Glutamatergic neuron (in vitro differentiated cells): Measurements from ENCODE around the gene LYVE1. TPM values are rescaled to one million over a fixed set of nuclear protein-coding genes. Genes with fewer than 3 reads are reported as not detected.

Experiments
- DNase-seq: peaks from one replicate; pipeline ENCODE4 v3.0.0; 2022
- H3K27ac Mint-ChIP-seq: one replicate; pipeline ENCODE4 v1.8.0; 2020; ENCODE audit warnings: mild to moderate bottlenecking, mixed read lengths, inconsistent platforms; ENCODE audit not compliant: unreplicated experiment
- H3K27me3 Mint-ChIP-seq: one replicate; pipeline ENCODE4 v1.8.0; 2020; ENCODE audit warnings: mild to moderate bottlenecking, moderate library complexity, mixed read lengths, inconsistent platforms; ENCODE audit not compliant: unreplicated experiment
- H3K36me3 Mint-ChIP-seq: one replicate; pipeline ENCODE4 v1.8.0; 2020; ENCODE audit warnings: mild to moderate bottlenecking, mixed read lengths, inconsistent platforms; ENCODE audit not compliant: unreplicated experiment
- H3K4me1 Mint-ChIP-seq: one replicate; pipeline ENCODE4 v1.8.0; 2020; ENCODE audit warnings: mild to moderate bottlenecking, low read depth, mixed read lengths, inconsistent platforms; ENCODE audit not compliant: unreplicated experiment
- H3K4me3 Mint-ChIP-seq: one replicate; pipeline ENCODE4 v1.8.0; 2020; ENCODE audit warnings: mild to moderate bottlenecking, mixed read lengths, inconsistent platforms; ENCODE audit not compliant: unreplicated experiment
- H3K9me3 Mint-ChIP-seq: one replicate; pipeline ENCODE4 v1.8.0; 2020; ENCODE audit warnings: mild to moderate bottlenecking, moderate library complexity, mixed read lengths, inconsistent platforms; ENCODE audit not compliant: unreplicated experiment
- total RNA-seq: library from RNA; stranded (reverse); fragmentation: NEBNext Ultra II Directional; extraction: Animal tissue kit (Norgen Biotek cat#: 25700); gene quantifications from one replicate; pipeline ENCODE4 v1.2.1, GENCODE V29; 2021; ENCODE audit not compliant: unreplicated experiment
- TF ChIP-seq, protein P1 (sequence below): fragments of 200-600 bp; sonication (generic); IDR thresholded peaks from one replicate; pipeline ENCODE4 v1.5.0; 2021; ENCODE audit not compliant: partially characterized antibody, unreplicated experiment

LYVE1 gene
- total RNA-seq, 1 donor from 2014 or later = not detected

DNA sequence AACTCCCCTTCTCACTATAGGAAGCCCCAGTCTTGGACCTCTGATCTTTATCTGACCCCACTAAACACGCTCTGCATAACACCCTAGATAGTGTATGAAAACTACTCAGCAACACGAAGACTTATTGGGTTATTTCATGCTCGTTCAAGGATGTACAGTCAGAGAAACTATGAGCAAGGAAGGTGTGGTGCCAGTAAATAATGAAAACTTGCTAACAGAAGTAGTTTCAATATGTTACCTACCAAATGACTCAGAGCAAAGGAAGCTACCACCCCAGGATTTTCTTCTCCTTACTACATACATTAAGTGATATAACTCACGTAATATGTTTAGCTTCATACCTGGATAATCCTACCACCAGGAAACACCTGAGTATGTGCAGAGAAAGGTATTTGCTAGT is 25.9 kb upstream of the LYVE1 start:
- H3K4me1 Mint-ChIP-seq = no peaks in the 10 kb centered on the region
- no peak for DNase-seq

DNA sequence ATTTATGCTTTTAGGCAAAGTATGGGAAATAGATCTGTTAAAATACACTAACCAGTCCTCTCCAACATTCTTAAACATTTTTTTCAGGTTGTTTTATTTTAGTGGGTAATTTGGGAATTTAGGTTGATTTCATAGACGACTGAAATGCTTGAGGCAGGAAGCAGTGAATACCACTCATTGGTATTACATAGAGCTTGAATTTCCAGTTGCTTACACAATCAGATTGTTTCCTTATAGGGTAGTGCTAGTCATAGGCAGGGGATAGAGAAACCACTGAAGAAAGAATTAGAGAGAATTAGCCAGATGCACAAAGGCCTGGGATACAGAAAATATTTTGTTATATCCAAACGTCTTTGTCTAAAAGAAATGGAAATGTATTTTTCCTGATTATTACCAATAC is 23.9 kb upstream of the LYVE1 start:
- TF ChIP-seq, protein P1, sequence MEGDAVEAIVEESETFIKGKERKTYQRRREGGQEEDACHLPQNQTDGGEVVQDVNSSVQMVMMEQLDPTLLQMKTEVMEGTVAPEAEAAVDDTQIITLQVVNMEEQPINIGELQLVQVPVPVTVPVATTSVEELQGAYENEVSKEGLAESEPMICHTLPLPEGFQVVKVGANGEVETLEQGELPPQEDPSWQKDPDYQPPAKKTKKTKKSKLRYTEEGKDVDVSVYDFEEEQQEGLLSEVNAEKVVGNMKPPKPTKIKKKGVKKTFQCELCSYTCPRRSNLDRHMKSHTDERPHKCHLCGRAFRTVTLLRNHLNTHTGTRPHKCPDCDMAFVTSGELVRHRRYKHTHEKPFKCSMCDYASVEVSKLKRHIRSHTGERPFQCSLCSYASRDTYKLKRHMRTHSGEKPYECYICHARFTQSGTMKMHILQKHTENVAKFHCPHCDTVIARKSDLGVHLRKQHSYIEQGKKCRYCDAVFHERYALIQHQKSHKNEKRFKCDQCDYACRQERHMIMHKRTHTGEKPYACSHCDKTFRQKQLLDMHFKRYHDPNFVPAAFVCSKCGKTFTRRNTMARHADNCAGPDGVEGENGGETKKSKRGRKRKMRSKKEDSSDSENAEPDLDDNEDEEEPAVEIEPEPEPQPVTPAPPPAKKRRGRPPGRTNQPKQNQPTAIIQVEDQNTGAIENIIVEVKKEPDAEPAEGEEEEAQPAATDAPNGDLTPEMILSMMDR = no peak
- Mint-ChIP-seq H3K36me3 (no peaks in the 10 kb centered on the region), H3K4me3 (no peak overlapping the region), H3K4me1 (no peaks in the 10 kb centered on the region), H3K27me3 (no peaks in the 10 kb centered on the region), H3K27ac (no peak overlapping the region), H3K9me3 (no peaks in the 10 kb centered on the region)
- no peak for DNase-seq

More for the DNA sequence above, 25.9 kb upstream of the LYVE1 start:
- Mint-ChIP-seq H3K9me3 (no peaks in the 10 kb centered on the region), H3K27ac (no peak overlapping the region), H3K27me3 (no peaks in the 10 kb centered on the region), H3K36me3 (no peaks in the 10 kb centered on the region), H3K4me3 (no peak overlapping the region)
- TF ChIP-seq, protein P1 = no peak

DNA sequence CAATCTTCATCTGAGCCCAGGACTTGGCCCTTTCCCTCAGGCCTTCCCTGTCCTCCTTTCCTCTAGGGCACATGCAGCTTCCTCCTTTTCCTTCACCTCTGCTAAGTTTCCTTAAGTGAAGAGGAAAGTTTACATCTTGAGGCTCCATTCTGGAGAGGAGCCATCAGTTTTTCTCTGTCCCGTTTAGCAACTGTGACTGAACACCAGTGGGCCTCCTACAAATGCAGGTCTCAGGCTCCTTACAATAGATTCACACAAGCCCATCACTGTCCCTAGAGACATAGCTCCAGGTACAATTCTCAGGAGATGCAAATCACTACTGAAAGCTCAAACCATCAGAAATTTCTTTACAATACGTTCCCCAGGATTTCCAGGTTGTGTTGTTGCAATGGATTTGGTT is 23.3 kb upstream of the LYVE1 start:
- no peak for DNase-seq
- H3K36me3 Mint-ChIP-seq = no peaks in the 10 kb centered on the region
- H3K27me3 Mint-ChIP-seq = no peaks in the 10 kb centered on the region
- no peaks in the 10 kb centered on the region for H3K4me1 Mint-ChIP-seq
- H3K4me3 Mint-ChIP-seq = no peak overlapping the region
- no peak overlapping the region for H3K27ac Mint-ChIP-seq
- no peaks in the 10 kb centered on the region for H3K9me3 Mint-ChIP-seq
- TF ChIP-seq, protein P1 = no peak

DNA sequence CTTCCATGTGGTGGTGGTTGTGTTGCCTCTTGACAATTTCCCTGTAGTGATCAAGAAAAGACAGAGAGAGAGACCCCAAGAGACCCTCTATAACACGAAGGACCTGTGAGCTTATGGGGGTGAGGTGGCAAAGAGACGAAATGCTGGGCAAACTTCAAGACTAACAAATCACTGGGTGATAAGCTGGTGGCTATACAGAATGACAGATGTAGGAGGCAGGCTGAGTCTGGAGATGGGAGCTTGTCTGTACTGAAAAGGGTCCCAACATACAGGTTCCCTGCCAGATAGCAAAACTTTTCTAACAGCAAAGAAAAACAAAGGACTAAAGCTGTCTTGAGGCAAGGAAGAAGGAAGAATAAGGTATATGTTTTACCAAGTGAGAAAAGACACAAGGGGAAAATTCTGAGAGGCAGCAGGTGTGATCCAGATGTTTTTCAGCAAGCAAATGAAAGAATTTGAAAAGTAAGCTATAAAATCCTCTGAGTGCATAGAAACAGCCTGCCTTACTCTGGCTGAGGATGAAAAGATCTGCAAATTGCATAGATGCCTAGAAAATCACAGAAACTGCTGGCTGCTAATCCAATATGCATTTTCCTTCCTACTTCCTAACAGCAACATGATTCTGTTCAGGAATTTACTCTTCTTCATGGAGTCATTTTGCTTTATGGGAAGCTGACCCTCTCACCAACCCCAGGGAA is 21.9 kb upstream of the LYVE1 start:
- no peak overlapping the region for H3K4me3 Mint-ChIP-seq
- no peaks in the 10 kb centered on the region for H3K36me3 Mint-ChIP-seq
- no peak overlapping the region for H3K27ac Mint-ChIP-seq
- TF ChIP-seq, protein P1 = no peak
- no peaks in the 10 kb centered on the region for H3K4me1 Mint-ChIP-seq
- no peaks in the 10 kb centered on the region for H3K27me3 Mint-ChIP-seq
- H3K9me3 Mint-ChIP-seq = no peaks in the 10 kb centered on the region
- DNase-seq = no peak

DNA sequence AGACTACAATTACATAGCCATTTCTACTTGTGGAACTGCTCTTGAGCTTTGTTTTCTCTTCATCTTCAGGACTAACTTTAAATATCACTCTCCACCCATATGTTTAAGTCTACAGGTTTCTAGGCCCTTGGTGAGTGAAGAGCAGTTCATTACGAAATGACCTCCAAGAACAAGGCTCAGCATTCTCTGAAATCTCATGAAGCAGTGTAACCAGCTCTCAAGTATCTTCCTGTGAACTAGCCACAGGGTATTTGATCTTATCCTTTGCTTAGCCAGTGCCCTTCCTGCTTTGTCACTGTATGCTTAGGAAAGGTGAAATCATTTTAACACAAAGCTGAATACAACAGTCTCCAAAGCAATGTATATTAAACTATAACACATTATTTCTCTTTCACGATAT is 20.4 kb upstream of the LYVE1 start:
- no peak overlapping the region for H3K4me3 Mint-ChIP-seq
- TF ChIP-seq, protein P1 = no peak
- no peak overlapping the region for H3K27ac Mint-ChIP-seq
- H3K9me3 Mint-ChIP-seq = no peaks in the 10 kb centered on the region
- H3K36me3 Mint-ChIP-seq = no peaks in the 10 kb centered on the region
- no peaks in the 10 kb centered on the region for H3K27me3 Mint-ChIP-seq
- no peaks in the 10 kb centered on the region for H3K4me1 Mint-ChIP-seq
- no peak for DNase-seq
